HepG2 (cell line): Measurements from ENCODE around the gene CKAP5. TPM values are rescaled to one million over a fixed set of nuclear protein-coding genes. Genes with fewer than 3 reads are reported as not detected.

ENCODE experiments used
- ATAC-seq: fragments of 200-7000 bp; cut with Tn5 transposase; 3 replicates; pipeline ENCODE4 v1.9.1; 2020; ENCODE audit warnings: mild to moderate bottlenecking, moderate library complexity
- BruUV-seq: library from RNA; stranded (reverse); fragments of 400-500 nt; replicated peaks from 2 replicates; lab custom pipeline; 2021; lab: Mats Ljungman, UMichigan
- CTCF ChIA-PET: fragments of 300-600 bp; formaldehyde crosslinking; extraction: SDS; loops from one replicate; lab custom pipeline; 2021; ENCODE audit warnings: low total read pairs, inconsistent platforms, low intra/inter-chr PET ratio; lab: Yijun Ruan, JAX
- POLR2A ChIA-PET: fragments of 350-600 bp; sonication (Branson Sonifier 250); formaldehyde crosslinking; loops from one replicate; lab custom pipeline; 2020; ENCODE audit warnings: antibody characterized with exemption, inconsistent platforms; lab: Yijun Ruan, JAX
- DNase-seq: peaks from one replicate; pipeline ENCODE4 v3.0.0-alpha.2; 2015; ENCODE audit warnings: low spot score
- FAIRE-seq: peaks from 3 replicates; lab custom pipeline; 2011; peaks lifted over from hg19 to GRCh38; lab: Jason Lieb, UNC
- H2AFZ ChIP-seq: one replicate; pipeline ENCODE4 v1.6.1; 2011; ENCODE audit warnings: low read length, inconsistent platforms
- H3K27ac ChIP-seq: fragments of 300-600 bp; 3 replicates; pipeline ENCODE4 v1.8.0; 2011; ENCODE audit warnings: mixed run types, mild to moderate bottlenecking, mixed read lengths, low read length, inconsistent platforms; ENCODE audit not compliant: insufficient read depth; ENCODE audit errors: extremely low read length
- H3K27me3 ChIP-seq, 2 experiments: fragments of 200-600 bp in 1 of 2; 2 replicates in 1 of 2; 3 replicates in 1 of 2; pipeline versions ENCODE4 v1.6.0 to v1.8.0; 2011; ENCODE audit warnings: low read length in 2 of 2, mild to moderate bottlenecking in 2 of 2, moderate library complexity in 2 of 2, inconsistent platforms in 1 of 2; ENCODE audit not compliant: insufficient read depth in 2 of 2, control insufficient read depth in 1 of 2
- H3K36me3 ChIP-seq, 2 experiments: fragments of 200-600 bp in 1 of 2; replicated peaks in 1 of 2; 2 replicates in 1 of 2; 3 replicates in 1 of 2; pipeline versions ENCODE4 v1.5.1 to v1.8.0; 2011; ENCODE audit warnings: low read length in 2 of 2, inconsistent platforms in 1 of 2; ENCODE audit not compliant: insufficient read depth in 2 of 2, control insufficient read depth in 1 of 2
- H3K4me1 ChIP-seq: 2 replicates; pipeline ENCODE4 v1.5.1; 2012; ENCODE audit warnings: low read length, inconsistent platforms; ENCODE audit not compliant: insufficient read depth
- H3K4me2 ChIP-seq: 2 replicates; pipeline ENCODE4 v1.6.0; 2011; ENCODE audit warnings: low read depth, low read length, inconsistent platforms
- H3K4me3 ChIP-seq, 3 experiments: fragments of 200-600 bp in 1 of 3; sonication (generic), shearing (Covaris generic) in 1 of 3; replicated peaks in 1 of 3; 2 replicates each; pipeline ENCODE4 v1.5.1; 2011 to 2016; ENCODE audit warnings: low read length in 3 of 3, inconsistent platforms in 2 of 3, low read depth in 2 of 3, mild to moderate bottlenecking in 2 of 3, control low read depth in 1 of 3, mixed read lengths in 1 of 3; ENCODE audit not compliant: insufficient read depth in 1 of 3
- H3K79me2 ChIP-seq: one replicate; pipeline ENCODE4 v1.6.1; 2011; ENCODE audit warnings: low read length, inconsistent platforms; ENCODE audit not compliant: insufficient read depth
- H3K9ac ChIP-seq: 2 replicates; pipeline ENCODE4 v1.6.0; 2011; ENCODE audit warnings: mild to moderate bottlenecking, low read depth, low read length, inconsistent platforms; ENCODE audit not compliant: insufficient read depth
- H3K9me3 ChIP-seq: 2 replicates; pipeline ENCODE4 v1.5.1; 2012; ENCODE audit warnings: mild to moderate bottlenecking, low read length
- H4K20me1 ChIP-seq: 2 replicates; pipeline ENCODE4 v1.6.0; 2011; ENCODE audit warnings: inconsistent platforms, mild to moderate bottlenecking, low read length, moderate library complexity; ENCODE audit not compliant: insufficient read depth
- IRX3 ChIP-seq: sonication (generic); formaldehyde crosslinking; IDR thresholded peaks from 2 replicates; pipeline ENCODE4 v1.8.1; 2023; ENCODE audit warnings: mild to moderate bottlenecking, low read depth, missing genetic modification reagents, borderline replicate concordance
- KLF9 ChIP-seq: IDR thresholded peaks from 2 replicates; pipeline ENCODE4 v1.6.1; 2016; ENCODE audit warnings: low read depth
- MED1 ChIP-seq: sonication (generic); formaldehyde crosslinking; IDR thresholded peaks from 2 replicates; pipeline ENCODE4 v1.4.0; 2020; ENCODE audit warnings: missing genetic modification reagents
- YY1 ChIP-seq: IDR thresholded peaks from 2 replicates; pipeline ENCODE4 v1.6.1; 2011; ENCODE audit warnings: low read length, low read depth, moderate library complexity, mild to moderate bottlenecking; ENCODE audit not compliant: insufficient read depth, insufficient replicate concordance
- ZNF644 ChIP-seq: IDR thresholded peaks from 2 replicates; pipeline ENCODE4 v1.6.1; 2016; ENCODE audit warnings: low read depth
- ZNF749 ChIP-seq: sonication (generic); formaldehyde crosslinking; IDR thresholded peaks from 2 replicates; pipeline ENCODE4 v1.8.0; 2022; ENCODE audit warnings: mild to moderate bottlenecking, missing genetic modification reagents, moderate library complexity, borderline replicate concordance
- WGBS: methylation state at CpG from one replicate; pipeline ENCODE4 v1.1.6; 2017; ENCODE audit warnings: low lambda C conversion rate; 5-methylcytosine and 5-hydroxymethylcytosine counted together
- in situ Hi-C: cut with HindIII; loops from 2 replicates; pipeline ENCODE4 v1.10.0; 2017; ENCODE audit warnings: low pct_unique_long_range_greater_than_20kb; ENCODE audit not compliant: extremely low pct_ligation_motif_present
- intact Hi-C: fragments of 100-400 bp; cut with micrococcal nuclease; formaldehyde crosslinking; loops from one replicate; pipeline ENCODE4 v1.10.0; 2022; ENCODE audit not compliant: unreplicated experiment
- polyA plus RNA-seq, 8 experiments: library from polyadenylated mRNA; depleted of rRNA in 3 of 8; stranded (reverse) in 7 of 8; unstranded in 1 of 8; fragments of >200 nt; fragmentation: Illumina TruSeq in 4 of 8; extraction: Trizol in 4 of 8; gene quantifications; 2 replicates each; pipeline versions ENCODE4 v1.2.1 to v1.2.3, GENCODE V29; 2011 to 2016; ENCODE audit warnings: low read depth in 4 of 8, missing spikeins in 1 of 8, mixed read lengths in 1 of 8; ENCODE audit not compliant: insufficient read depth in 1 of 8
- total RNA-seq, 5 experiments: library from RNA; depleted of rRNA; stranded (reverse); fragments of >200 nt; fragmentation: Illumina TruSeq; extraction: Trizol; gene quantifications; 2 replicates each; pipeline ENCODE4 v1.2.3, GENCODE V29; 2016; ENCODE audit warnings: low read depth in 1 of 5
- TF ChIP-seq, protein P1 (sequence below): sonication (generic); formaldehyde crosslinking; IDR thresholded peaks from 2 replicates; pipeline ENCODE4 v1.4.0; 2020; ENCODE audit warnings: missing genetic modification reagents, borderline replicate concordance
- TF ChIP-seq, protein P2 (sequence below): sonication (generic); formaldehyde crosslinking; IDR thresholded peaks from 2 replicates; pipeline ENCODE4 v1.5.1; 2020; ENCODE audit warnings: missing genetic modification reagents, mild to moderate bottlenecking, borderline replicate concordance

Gene CKAP5
- total and polyA plus RNA-seq, 2 of the 13 experiments (the other 11 are each of a cell fraction or from before 2014, with no cell fraction given): 79.2 to 103 TPM

GRCh38 chr11:46860218-46860617 is 14.1 kb upstream of the CKAP5 start:
- ATAC-seq: no peak
- intact Hi-C loops: no loop called here
- Histone ChIP-seq H3K9me3 (no peaks in the 10 kb centered on the region), H3K4me2 (no peak overlapping the region), H3K36me3 (peaks cover 8 to 50% of the 10 kb centered on the region in 2 experiments), H2AFZ (no peak overlapping the region), H4K20me1 (no peaks in the 10 kb centered on the region), H3K4me3 (no peak overlapping the region), H3K4me1 (peaks cover 8% of the 10 kb centered on the region), H3K27me3 (no peaks in the 10 kb centered on the region), H3K79me2 (no peaks in the 10 kb centered on the region)
- DNase-seq: no peak
- CTCF ChIA-PET: no interaction called here
- WGBS: 96% methylated on average over 4 of the region's 4 CpGs
- no TSS peak for BruUV-seq
- TF ChIP-seq MED1 (CRISPR knock-in tag): no peak
- TF ChIP-seq KLF9 (CRISPR knock-in tag): no peak
- TF ChIP-seq, protein P1, sequence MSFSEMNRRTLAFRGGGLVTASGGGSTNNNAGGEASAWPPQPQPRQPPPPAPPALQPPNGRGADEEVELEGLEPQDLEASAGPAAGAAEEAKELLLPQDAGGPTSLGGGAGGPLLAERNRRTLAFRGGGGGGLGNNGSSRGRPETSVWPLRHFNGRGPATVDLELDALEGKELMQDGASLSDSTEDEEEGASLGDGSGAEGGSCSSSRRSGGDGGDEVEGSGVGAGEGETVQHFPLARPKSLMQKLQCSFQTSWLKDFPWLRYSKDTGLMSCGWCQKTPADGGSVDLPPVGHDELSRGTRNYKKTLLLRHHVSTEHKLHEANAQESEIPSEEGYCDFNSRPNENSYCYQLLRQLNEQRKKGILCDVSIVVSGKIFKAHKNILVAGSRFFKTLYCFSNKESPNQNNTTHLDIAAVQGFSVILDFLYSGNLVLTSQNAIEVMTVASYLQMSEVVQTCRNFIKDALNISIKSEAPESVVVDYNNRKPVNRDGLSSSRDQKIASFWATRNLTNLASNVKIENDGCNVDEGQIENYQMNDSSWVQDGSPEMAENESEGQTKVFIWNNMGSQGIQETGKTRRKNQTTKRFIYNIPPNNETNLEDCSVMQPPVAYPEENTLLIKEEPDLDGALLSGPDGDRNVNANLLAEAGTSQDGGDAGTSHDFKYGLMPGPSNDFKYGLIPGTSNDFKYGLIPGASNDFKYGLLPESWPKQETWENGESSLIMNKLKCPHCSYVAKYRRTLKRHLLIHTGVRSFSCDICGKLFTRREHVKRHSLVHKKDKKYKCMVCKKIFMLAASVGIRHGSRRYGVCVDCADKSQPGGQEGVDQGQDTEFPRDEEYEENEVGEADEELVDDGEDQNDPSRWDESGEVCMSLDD: no peak
- TF ChIP-seq ZNF644: no peak
- no peak for TF ChIP-seq ZNF749 (CRISPR knock-in tag)
- TF ChIP-seq, protein P2, sequence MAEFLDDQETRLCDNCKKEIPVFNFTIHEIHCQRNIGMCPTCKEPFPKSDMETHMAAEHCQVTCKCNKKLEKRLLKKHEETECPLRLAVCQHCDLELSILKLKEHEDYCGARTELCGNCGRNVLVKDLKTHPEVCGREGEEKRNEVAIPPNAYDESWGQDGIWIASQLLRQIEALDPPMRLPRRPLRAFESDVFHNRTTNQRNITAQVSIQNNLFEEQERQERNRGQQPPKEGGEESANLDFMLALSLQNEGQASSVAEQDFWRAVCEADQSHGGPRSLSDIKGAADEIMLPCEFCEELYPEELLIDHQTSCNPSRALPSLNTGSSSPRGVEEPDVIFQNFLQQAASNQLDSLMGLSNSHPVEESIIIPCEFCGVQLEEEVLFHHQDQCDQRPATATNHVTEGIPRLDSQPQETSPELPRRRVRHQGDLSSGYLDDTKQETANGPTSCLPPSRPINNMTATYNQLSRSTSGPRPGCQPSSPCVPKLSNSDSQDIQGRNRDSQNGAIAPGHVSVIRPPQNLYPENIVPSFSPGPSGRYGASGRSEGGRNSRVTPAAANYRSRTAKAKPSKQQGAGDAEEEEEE: no peak
- TF ChIP-seq IRX3 (CRISPR knock-in tag): no peak
- no peak for TF ChIP-seq YY1
- TF ChIP-seq, all 625 proteins: peak for 0
- in situ Hi-C loops: no loop called here
- Histone ChIP-seq H3K9ac (no peak overlapping the region), H3K27ac (no peak overlapping the region)
- POLR2A ChIA-PET: no interaction called here
- FAIRE-seq: no peak
